GM20431 (cell line): Measurements from ENCODE around the gene TDRKH.

Experiments
- in situ Hi-C: fragments of 300-500 bp; cut with MseI, MboI; formaldehyde crosslinking; loops from one replicate; pipeline ENCODE4 v1.15.0; 2020; ENCODE audit warnings: low sequenced_read_pairs; ENCODE audit not compliant: unreplicated experiment

Gene TDRKH

DNA sequence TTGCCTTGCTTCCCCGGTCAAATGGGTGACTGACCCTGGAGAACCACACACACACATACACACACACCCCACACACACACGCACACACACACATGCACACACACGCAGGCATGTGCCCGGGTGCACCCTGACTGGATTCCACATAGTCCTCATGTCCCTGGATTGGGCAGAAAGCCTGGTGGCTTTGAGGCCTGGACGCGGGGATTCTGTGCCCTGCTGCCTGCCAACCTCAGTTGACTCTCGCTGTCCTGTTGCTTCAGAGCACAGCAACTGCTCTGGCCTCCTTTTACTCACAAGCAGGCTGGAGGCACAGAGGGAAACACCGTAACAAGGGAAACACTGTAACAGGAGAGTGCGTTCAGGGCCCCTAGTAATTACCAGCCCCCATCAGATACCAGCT, 34.9 kb upstream of the TDRKH start:
- in situ Hi-C loops = no loop called here

- in situ Hi-C loops = no loop called here
Observed at GRCh38 chr1:151823175-151823574, 32.9 kb upstream of the TDRKH start.

- in situ Hi-C loops = no loop called here
Observed at GRCh38 chr1:151822404-151822803, 32.1 kb upstream of the TDRKH start.

DNA sequence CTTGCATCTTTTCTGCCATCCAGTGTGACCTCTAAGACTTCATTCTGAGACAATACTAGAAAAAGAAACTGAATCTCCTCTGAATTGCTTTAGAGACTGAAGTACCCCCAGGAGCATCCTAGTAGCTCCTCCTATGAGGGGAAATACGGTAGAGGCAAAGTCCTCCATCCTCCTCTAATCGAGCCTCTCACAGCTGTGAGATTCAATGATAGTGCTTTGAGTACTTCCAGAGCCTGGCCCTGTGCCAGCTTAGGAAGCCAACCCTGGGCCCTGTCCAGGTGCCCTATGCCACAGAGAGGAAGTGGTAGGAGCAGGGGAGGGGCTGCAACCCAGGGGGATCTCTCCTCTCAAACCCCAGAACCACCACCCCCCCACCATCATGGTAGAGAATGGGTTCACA, 30.6 kb upstream of the TDRKH start:
- in situ Hi-C loops = no loop called here

- in situ Hi-C loops = no loop called here
Observed at GRCh38 chr1:151819976-151820623, 29.8 kb upstream of the TDRKH start.

GRCh38 chr1:151819227-151819835, 29.0 kb upstream of the TDRKH start:
- in situ Hi-C loops = no loop called here

- in situ Hi-C loops = no loop called here
Observed at GRCh38 chr1:151817353-151817730, 27.0 kb upstream of the TDRKH start.

DNA sequence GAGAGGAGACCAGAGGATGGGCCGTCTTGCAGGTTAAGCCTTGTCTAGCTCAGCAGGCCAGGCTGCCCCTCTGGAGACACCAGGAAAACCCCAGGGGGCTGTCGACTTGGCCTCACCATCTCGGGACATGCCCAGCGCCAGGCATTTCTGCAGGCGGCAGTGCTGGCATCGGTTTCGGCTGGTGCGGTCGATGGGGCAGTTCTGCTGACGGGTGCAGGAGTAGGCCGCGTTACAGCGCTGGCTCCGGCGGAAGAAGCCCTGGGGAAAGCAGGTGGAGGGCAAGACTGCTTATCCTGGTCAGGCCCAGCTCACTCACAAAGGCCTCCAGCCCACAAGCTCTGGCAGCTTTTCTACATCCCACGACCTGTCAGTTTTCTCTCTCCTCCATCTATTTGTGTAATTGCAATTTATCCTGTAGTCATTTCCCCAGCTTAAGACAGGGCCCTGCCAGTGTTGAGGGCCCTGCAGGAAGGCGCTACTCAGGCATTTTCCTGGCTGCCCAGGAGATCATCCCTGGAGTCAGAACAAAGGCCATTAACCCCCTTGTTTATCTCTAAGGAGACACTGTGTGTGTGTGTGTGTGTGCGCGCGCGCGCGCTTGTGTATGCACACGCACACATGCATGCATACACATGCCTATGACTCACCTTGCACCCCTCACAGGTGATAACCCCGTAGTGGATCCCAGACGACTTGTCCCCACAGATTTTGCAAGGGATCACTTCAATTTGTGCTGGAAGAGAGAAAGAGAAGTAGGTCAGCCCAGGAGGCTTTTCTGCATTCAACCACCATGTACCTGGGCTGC, 26.4 kb upstream of the TDRKH start:
- in situ Hi-C loops = no loop called here

- in situ Hi-C loops = no loop called here
Observed at GRCh38 chr1:151815716-151816327, 25.5 kb upstream of the TDRKH start.

GRCh38 chr1:151814971-151815545, 24.8 kb upstream of the TDRKH start:
- in situ Hi-C loops = no loop called here

DNA sequence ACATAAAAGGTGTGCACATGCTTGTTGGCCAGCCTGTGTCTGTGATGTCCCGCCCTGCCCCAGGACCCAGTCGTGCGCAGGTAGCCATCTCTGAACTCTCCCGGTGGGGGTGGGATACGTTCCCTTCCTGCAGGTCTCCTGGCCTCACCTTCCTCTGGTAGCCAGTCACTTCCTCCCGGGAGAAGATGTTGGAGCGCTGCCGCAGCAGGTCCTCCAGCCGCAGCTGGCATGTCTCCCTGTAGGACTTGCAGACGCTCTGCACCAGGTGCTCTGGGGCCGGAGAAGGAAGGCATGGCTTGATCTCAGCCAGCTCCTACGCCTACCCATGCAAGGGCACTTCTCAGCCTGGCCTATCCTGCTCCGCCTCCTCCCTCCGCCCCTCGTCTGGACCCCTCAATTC, 24.1 kb upstream of the TDRKH start:
- in situ Hi-C loops = no loop called here

GRCh38 chr1:151813271-151813977, 23.1 kb upstream of the TDRKH start:
- in situ Hi-C loops = no loop called here

- in situ Hi-C loops = no loop called here
Observed at GRCh38 chr1:151811181-151811580, 20.9 kb upstream of the TDRKH start.

GRCh38 chr1:151809985-151810556, 19.8 kb upstream of the TDRKH start:
- in situ Hi-C loops = no loop called here

DNA sequence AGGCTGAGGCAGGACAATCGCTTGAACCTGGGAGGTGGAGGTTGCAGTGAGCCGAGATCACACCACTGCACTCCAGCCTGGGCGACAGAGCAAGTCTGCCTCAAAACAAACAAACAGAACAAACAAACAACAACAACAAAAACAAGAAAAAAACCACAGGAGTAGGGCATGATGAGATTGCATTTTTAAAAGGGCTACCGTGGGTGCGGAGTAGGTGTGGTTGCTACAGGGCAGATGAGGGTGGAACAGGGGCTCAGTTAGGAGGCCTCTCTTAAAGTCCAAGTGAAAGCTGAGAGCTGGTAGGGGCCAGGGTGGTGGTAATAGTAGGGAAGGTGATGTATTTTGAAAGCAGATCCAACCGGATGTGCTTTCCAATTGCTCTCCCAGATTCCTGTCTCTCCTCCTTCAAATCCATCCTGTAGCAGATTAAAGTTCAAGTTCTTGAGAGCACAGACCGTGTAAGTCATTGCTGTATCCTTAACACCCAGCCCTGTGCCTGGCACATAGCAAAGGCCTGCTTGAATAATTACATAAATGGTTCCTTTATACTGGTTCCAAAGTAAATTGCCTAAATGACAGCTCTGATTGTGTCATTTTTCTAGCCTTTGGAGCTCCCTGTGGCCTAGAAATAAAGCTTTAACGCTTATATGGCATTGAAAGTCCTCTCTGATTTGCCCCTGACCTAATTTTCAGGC, 19.1 kb upstream of the TDRKH start:
- in situ Hi-C loops = no loop called here

- in situ Hi-C loops = no loop called here
Observed at GRCh38 chr1:151807766-151808165, 17.5 kb upstream of the TDRKH start.

GRCh38 chr1:151807131-151807530, 16.8 kb upstream of the TDRKH start:
- in situ Hi-C loops = no loop called here

- in situ Hi-C loops = no loop called here
Observed at GRCh38 chr1:151806170-151806569, 15.9 kb upstream of the TDRKH start.
